OCI-LY3 (cell line): ENCODE measurements around the gene TTC39A.

Experiments used
- EZH2phosphoT487 ChIP-seq: fragments of 200-600 bp; shearing (Covaris generic); IDR thresholded peaks from 2 replicates; pipeline ENCODE4 v1.6.1; 2018; ENCODE audit warnings: antibody characterized with exemption, mixed run types, low read depth
- TF ChIP-seq, protein P1 (sequence below): fragments of 200-600, 300-600 bp; sonication (generic); IDR thresholded peaks from 2 replicates; pipeline ENCODE4 v1.5.1; 2014; ENCODE audit warnings: antibody characterized with exemption, low read length, low read depth

DNA sequence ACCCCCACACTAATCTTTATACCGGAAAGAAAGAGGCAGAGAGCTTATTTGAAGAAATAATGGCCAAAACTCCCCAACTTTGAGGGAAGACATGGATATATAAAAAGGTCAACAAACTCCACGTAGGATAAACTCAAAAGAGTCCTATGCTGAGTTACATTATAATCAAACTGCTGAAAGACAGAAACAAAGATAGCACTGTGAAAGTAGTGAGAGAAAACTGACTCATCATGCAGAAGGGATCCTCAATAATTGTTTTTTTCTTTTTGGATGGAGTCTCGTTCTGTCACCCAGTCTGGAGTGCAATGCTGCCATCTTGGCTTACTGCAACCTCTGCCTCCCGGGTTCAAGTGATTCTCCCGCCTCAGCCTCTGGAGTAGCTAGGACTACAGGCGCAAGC lies 48.5 kb upstream of the TTC39A start:
- TF ChIP-seq EZH2phosphoT487, result no peak
- TF ChIP-seq, protein P1, sequence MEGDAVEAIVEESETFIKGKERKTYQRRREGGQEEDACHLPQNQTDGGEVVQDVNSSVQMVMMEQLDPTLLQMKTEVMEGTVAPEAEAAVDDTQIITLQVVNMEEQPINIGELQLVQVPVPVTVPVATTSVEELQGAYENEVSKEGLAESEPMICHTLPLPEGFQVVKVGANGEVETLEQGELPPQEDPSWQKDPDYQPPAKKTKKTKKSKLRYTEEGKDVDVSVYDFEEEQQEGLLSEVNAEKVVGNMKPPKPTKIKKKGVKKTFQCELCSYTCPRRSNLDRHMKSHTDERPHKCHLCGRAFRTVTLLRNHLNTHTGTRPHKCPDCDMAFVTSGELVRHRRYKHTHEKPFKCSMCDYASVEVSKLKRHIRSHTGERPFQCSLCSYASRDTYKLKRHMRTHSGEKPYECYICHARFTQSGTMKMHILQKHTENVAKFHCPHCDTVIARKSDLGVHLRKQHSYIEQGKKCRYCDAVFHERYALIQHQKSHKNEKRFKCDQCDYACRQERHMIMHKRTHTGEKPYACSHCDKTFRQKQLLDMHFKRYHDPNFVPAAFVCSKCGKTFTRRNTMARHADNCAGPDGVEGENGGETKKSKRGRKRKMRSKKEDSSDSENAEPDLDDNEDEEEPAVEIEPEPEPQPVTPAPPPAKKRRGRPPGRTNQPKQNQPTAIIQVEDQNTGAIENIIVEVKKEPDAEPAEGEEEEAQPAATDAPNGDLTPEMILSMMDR, result no peak
